Epithelial cell of proximal tubule (primary cell): Measurements from ENCODE around the gene ST6GALNAC3. TPM values are rescaled to one million over a fixed set of nuclear protein-coding genes. Genes with fewer than 3 reads are reported as not detected.

ENCODE experiments used
- DNase-seq: peaks from one replicate; pipeline ENCODE4 v3.0.0-alpha.2; 2011; ENCODE audit warnings: low read depth
- H3K4me3 ChIP-seq: 2 replicates; pipeline ENCODE4 v1.5.1; 2011; ENCODE audit warnings: low read depth, mild to moderate bottlenecking, low read length
- total RNA-seq: library from RNA; depleted of rRNA; stranded (reverse); fragments of >200 nt; gene quantifications from 2 replicates; pipeline ENCODE4 v1.2.3, GENCODE V29; 2015
- TF ChIP-seq, protein P1 (sequence below): conservative IDR thresholded peaks from 2 replicates; pipeline ENCODE4 v1.5.1; 2012; ENCODE audit warnings: low read depth, mild to moderate bottlenecking, low read length

The ST6GALNAC3 gene
- total RNA-seq, 1 donor from 2014 or later, result 0.75 TPM

DNA sequence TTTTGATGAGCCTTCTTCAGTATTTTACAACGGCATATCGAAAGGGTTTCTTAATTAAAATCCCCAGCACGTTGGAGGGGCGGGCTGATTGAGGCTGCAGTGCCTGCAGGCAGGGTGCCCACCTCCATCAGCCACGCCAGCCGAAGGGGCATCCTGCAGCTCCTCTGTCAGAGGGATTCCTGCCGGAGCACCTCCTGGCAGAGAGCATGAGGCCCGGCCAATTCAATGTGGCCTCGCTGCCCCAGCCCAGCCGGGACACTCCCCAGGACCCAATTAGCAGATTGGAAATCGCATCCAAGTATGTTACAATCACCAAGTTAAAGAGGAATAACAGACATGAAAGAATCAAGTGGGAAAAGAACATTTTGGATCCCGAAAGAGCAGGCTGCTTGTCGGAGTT lies 216.6 kb downstream of the ST6GALNAC3 start:
- TF ChIP-seq, protein P1, sequence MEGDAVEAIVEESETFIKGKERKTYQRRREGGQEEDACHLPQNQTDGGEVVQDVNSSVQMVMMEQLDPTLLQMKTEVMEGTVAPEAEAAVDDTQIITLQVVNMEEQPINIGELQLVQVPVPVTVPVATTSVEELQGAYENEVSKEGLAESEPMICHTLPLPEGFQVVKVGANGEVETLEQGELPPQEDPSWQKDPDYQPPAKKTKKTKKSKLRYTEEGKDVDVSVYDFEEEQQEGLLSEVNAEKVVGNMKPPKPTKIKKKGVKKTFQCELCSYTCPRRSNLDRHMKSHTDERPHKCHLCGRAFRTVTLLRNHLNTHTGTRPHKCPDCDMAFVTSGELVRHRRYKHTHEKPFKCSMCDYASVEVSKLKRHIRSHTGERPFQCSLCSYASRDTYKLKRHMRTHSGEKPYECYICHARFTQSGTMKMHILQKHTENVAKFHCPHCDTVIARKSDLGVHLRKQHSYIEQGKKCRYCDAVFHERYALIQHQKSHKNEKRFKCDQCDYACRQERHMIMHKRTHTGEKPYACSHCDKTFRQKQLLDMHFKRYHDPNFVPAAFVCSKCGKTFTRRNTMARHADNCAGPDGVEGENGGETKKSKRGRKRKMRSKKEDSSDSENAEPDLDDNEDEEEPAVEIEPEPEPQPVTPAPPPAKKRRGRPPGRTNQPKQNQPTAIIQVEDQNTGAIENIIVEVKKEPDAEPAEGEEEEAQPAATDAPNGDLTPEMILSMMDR, result no peak
- no peak for DNase-seq

DNA sequence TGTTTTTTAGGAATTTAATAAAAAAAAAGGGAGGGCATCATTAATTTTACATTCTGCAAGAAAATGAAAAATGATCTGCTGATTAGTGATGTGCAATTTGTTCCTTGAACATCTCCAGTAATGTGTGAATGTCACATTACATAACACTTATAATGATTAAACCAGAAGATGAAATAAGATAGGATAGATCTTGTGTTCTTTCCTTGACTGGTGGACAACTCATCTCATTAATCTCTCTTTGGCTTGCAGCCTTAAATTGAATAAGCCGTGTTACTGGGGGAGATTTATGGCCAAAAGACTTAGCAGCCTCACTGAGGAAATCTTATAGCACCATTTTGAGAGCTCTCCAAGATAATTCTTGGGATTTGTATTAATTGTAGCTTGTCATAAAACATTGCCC lies 217.2 kb downstream of the ST6GALNAC3 start:
- no peak for DNase-seq
- H3K4me3 ChIP-seq, result no peak overlapping the region
- TF ChIP-seq, protein P1, result no peak

More for the DNA sequence above, 216.6 kb downstream of the ST6GALNAC3 start:
- no peak overlapping the region for H3K4me3 ChIP-seq

DNA sequence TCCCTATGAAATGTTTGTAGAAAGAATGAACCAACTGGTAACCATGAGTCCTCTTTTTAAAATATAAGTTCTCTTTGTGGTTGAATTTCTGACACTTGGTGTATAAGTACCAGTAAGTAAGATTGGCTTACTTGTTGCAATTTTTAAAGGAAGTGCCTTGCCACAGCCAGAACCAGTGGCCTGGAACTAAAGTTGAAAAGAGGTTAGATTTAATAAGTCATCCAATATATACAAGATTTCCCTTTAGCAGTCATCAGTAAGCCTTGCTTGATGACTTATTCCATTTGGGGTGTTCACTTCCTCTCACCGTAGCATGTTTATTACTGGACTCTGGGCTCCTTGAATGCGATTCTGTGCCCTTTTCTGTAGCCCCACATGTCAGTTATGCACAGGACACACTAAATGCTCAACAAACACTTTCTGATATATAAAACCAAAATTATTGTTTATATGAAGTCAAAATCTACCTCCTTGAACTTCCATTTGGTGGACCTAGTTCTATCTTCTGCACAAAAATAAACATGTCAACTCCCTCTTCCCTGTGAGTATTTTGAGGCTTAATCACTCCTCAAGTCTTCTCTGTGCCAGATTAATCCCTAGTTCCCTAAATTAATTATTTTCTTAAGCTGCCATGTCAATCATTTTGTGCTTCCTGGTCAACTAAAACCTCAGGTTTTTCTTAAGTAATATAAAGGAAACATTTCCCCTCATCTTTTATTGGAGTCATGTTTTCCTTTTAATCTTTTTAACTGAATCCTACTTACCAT lies 218.1 kb downstream of the ST6GALNAC3 start:
- TF ChIP-seq, protein P1, result no peak
- DNase-seq, result peak; percentile 86
- peak overlapping the region; percentile 14 for H3K4me3 ChIP-seq

DNA sequence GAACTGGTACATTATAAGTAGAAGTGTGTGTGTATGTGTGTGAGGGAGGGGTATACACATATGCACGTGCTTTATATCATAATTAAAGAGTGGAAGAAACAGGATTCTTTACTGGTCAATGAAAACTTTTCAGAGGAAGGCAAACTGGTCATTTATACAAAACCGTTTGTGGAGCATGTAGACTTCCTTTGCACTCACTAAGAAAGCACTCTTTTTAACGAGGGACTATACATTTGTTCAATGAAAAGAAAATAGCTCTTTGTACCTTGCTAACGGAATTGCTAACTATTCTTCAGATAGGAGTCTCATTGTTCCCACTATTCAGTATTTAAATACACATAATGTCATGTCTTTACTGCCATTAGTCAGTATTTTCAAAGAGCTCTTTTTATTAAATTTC lies 219.3 kb downstream of the ST6GALNAC3 start:
- no peak for DNase-seq
- TF ChIP-seq, protein P1, result no peak
- H3K4me3 ChIP-seq, result no peak overlapping the region

DNA sequence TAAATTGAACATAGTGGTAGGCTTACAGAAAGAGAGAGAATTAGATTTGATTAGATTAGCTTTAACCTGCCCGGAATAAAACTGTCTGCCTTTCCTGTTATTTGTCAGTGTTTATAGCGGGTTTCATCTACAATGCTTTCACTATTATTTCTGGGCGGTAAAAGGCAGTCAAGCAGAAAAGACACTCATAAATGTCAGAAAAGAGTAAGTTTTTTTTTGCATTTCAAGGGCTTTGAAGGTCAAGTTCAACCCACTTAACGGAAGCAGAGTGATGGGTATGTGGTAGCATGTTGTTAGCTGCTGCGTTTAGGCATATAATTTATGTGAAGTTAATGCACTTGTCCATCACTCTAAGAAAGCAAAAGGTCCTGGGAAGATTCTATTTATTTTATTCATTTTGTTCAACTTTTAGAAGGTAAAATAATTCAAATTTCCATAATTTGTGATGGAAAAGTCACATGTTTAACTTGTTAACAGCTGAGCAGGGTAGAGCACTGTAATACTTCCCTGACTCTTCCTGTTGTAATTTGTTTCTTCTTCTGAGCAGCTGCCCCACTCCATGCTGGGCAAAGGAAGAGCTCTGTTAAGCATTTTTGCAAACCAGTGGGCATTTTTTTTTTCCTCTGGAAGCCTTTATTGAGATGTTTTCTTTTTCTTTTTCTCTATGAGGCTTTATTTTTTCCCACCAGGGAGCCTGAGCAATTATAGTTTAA lies 220.1 kb downstream of the ST6GALNAC3 start:
- DNase-seq, result no peak
- no peak overlapping the region for H3K4me3 ChIP-seq
- TF ChIP-seq, protein P1, result no peak

DNA sequence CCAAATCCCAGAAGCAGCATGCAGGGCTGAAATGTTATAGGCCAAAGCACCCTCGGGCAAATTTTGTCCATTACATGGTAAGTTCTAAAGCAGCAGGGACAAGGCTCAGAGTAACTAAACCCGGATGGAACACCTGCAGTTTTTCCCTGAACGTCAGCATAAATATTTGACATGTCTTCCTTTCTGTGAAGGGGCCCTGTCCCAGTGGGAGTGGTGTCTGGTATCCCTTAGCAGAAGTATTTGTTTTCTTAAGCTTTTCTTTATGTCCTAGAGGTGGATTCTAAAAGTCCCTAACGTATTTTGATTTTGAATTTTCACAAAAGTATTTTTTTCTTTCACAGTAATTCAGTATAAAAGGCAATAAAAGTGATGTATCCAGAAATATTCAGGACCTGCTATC lies 223.9 kb downstream of the ST6GALNAC3 start:
- no peak overlapping the region for H3K4me3 ChIP-seq
- TF ChIP-seq, protein P1, result no peak
- no peak for DNase-seq
